ENCODE measurements around the gene OTOP2.

Gene OTOP2

DNA sequence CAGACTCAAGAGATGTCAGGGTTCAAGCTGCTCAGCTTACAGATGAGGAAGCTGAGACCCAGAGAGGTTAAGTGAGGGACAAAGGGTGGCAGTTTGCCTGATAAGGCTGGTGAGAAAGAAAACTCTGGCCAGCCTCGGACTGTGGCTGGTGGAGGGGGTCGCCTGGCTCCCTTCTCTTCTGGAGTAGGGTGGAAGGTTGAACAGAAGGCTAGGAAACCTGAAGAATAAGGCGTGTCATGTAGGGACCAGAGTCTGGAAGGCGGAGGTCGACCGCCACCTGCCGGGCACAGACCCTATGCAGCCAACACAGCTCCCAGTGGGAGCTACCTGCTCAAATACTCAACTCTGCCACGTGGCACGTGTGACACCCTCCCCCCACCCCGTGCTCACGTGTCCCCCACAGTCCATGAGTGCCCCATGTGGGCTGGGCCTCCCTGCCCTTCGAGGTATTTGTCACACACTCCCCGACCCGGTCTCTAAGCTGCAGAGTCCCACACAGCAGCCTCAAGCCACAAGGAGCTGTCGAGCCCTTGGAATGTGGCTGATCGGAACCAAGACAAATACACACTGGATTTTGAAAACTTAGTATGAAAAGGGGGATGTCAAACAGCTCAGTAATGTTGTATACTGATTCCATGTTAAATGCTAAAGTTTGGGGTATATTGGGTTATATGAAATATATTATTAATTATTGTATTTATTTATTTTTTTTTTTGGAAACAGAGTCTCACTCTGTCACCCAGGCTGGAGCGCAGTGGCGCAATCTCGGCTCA is 36.7 kb downstream of the OTOP2 start:
- TF ChIP-seq EZH2phosphoT487 (IDR thresholded peaks at IDR 0.05; ENCODE audit: borderline replicate concordance, low read length): no peak
- TF ChIP-seq, protein P1, sequence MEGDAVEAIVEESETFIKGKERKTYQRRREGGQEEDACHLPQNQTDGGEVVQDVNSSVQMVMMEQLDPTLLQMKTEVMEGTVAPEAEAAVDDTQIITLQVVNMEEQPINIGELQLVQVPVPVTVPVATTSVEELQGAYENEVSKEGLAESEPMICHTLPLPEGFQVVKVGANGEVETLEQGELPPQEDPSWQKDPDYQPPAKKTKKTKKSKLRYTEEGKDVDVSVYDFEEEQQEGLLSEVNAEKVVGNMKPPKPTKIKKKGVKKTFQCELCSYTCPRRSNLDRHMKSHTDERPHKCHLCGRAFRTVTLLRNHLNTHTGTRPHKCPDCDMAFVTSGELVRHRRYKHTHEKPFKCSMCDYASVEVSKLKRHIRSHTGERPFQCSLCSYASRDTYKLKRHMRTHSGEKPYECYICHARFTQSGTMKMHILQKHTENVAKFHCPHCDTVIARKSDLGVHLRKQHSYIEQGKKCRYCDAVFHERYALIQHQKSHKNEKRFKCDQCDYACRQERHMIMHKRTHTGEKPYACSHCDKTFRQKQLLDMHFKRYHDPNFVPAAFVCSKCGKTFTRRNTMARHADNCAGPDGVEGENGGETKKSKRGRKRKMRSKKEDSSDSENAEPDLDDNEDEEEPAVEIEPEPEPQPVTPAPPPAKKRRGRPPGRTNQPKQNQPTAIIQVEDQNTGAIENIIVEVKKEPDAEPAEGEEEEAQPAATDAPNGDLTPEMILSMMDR (IDR thresholded peaks at IDR 0.05; ENCODE audit: low read depth, low read length, poor library complexity, severe bottlenecking): peak; percentile 84
- Histone ChIP-seq H3K4me1 (ENCODE audit: control insufficient read depth, low read length) (peaks cover 9% of the 10 kb centered on the region), H3K27ac (ENCODE audit: low read depth, low read length) (no peak overlapping the region), H3K9me3 (ENCODE audit: control insufficient read depth, insufficient read depth, low read length) (no peaks in the 10 kb centered on the region), H3K4me3 (ENCODE audit: low read length) (peak overlapping the region; percentile 44; the same call in 1 of the 2 replicates), H3K36me3 (ENCODE audit: control insufficient read depth, low read length) (no peaks in the 10 kb centered on the region), H3K27me3 (ENCODE audit: control insufficient read depth, low read length) (peaks cover 2% of the 10 kb centered on the region; the same call in 1 of the 2 replicates), H3F3A (ENCODE audit: control insufficient read depth, insufficient read depth) (no peaks in the 10 kb centered on the region), H4K20me1 (ENCODE audit: control insufficient read depth, insufficient read depth, low read depth, low read length) (no peaks in the 10 kb centered on the region), H3K9me2 (replicated peaks; ENCODE audit: control insufficient read depth, low read length) (no peaks in the 10 kb centered on the region), H3K4me2 (ENCODE audit: low read length) (peak overlapping the region; percentile 78), H3K79me2 (ENCODE audit: control insufficient read depth, low read length) (no peaks in the 10 kb centered on the region)

DNA sequence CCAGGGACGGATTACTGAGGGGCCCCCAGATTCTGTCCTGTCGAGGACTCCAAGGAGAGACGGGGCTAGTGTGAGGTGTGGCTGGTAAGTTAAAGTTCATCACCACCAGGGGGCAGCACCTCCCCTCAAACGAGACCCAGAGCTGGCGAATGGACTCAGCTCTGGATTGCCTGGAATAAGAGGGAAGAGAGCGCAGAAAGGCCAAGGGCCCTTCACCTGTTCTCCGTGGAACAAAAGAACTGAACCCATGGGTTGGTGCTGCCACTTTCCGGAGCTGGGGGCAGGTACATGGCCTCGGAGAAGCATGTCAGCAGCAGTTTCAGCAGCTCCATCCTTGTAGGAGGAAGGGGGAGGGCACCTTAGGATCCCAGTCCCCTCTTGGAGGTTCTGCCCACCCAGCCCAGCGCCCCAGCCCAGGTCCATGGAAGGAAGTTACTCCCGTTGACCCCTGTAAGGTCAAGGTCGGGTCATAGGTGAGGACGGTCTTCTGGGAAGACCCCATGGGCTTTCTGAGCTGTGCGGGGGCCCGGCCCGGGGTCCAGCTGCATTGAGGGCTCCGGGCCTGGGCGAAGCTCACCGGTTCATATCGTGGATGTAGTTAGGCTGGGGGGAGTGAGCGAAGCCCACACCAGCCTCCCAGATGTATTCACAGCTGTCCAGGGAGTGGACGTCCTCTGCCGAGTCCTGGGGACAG is 37.7 kb downstream of the OTOP2 start:
- Histone ChIP-seq H4K20me1 (ENCODE audit: control insufficient read depth, insufficient read depth, low read depth, low read length) (no peaks in the 10 kb centered on the region), H3K27ac (ENCODE audit: low read depth, low read length) (no peak overlapping the region), H3F3A (ENCODE audit: control insufficient read depth, insufficient read depth) (no peaks in the 10 kb centered on the region), H3K4me2 (ENCODE audit: low read length) (no peak overlapping the region), H3K9me3 (ENCODE audit: control insufficient read depth, insufficient read depth, low read length) (no peaks in the 10 kb centered on the region), H3K4me3 (ENCODE audit: low read length) (no peak overlapping the region), H3K79me2 (ENCODE audit: control insufficient read depth, low read length) (no peaks in the 10 kb centered on the region), H3K9me2 (replicated peaks; ENCODE audit: control insufficient read depth, low read length) (no peaks in the 10 kb centered on the region), H3K36me3 (ENCODE audit: control insufficient read depth, low read length) (no peaks in the 10 kb centered on the region), H3K27me3 (ENCODE audit: control insufficient read depth, low read length) (peaks cover 2% of the 10 kb centered on the region; the same call in 1 of the 2 replicates), H3K4me1 (ENCODE audit: control insufficient read depth, low read length) (peaks cover 9% of the 10 kb centered on the region)
- TF ChIP-seq, protein P1 (IDR thresholded peaks at IDR 0.05; ENCODE audit: low read depth, low read length, poor library complexity, severe bottlenecking): peak; percentile 85
- no peak for TF ChIP-seq EZH2phosphoT487 (IDR thresholded peaks at IDR 0.05; ENCODE audit: borderline replicate concordance, low read length)

DNA sequence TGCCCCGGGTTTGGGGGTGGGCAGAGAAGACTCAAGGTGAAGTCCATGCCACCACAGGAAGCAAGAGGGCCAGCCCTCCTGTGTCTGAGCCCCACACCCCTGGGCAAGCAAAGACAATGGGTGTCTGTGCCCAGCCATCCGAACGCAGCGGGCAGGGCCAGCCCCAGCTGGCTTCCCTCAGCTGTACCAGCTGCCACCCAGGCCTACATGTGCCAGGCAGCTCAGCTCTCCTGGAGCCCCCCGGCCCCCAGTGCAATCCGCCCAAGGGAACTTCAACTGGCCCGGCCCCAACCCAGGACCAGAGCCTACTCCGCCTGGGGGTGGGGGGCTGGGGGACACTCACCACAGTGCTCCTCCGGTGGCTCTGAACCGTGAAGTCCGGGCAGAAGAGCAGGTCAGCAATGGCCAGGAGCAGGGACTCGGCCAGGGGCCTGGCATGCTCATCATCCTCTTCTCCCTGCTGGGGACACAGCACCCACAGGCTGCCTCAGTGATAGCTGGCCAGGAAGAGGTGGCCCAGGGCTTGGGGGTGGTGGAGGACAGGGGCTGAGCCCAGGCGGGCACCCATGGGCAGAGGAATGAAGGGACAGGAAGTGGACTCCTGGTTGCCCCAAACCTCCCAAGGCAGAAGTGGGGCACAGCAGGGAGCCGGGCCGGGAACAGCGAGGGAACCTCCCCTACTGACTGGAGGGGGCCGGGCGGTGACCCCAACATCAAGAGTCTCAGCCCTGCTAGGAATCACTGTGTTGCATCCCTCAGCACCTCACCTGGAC is 38.7 kb downstream of the OTOP2 start:
- no peak overlapping the region for H3K4me3 ChIP-seq (ENCODE audit: low read length)
- H3K27ac ChIP-seq (ENCODE audit: low read depth, low read length): no peak overlapping the region
- H3K4me2 ChIP-seq (ENCODE audit: low read length): no peak overlapping the region
- H3F3A ChIP-seq (ENCODE audit: control insufficient read depth, insufficient read depth): no peaks in the 10 kb centered on the region
- TF ChIP-seq, protein P1 (IDR thresholded peaks at IDR 0.05; ENCODE audit: low read depth, low read length, poor library complexity, severe bottlenecking): no peak
- H3K79me2 ChIP-seq (ENCODE audit: control insufficient read depth, low read length): no peaks in the 10 kb centered on the region
- H3K36me3 ChIP-seq (ENCODE audit: control insufficient read depth, low read length): no peaks in the 10 kb centered on the region
- H3K27me3 ChIP-seq (ENCODE audit: control insufficient read depth, low read length): peaks cover 2% of the 10 kb centered on the region; the same call in 1 of the 2 replicates
- peaks cover 9% of the 10 kb centered on the region for H3K4me1 ChIP-seq (ENCODE audit: control insufficient read depth, low read length)
- H3K9me2 ChIP-seq (replicated peaks; ENCODE audit: control insufficient read depth, low read length): no peaks in the 10 kb centered on the region
- no peaks in the 10 kb centered on the region for H4K20me1 ChIP-seq (ENCODE audit: control insufficient read depth, insufficient read depth, low read depth, low read length)
- no peaks in the 10 kb centered on the region for H3K9me3 ChIP-seq (ENCODE audit: control insufficient read depth, insufficient read depth, low read length)
